Nephron (organoid): ENCODE results near the gene OBP2A.

Experiments used
- H3K27ac Mint-ChIP-seq, 3 experiments: 2 replicates each; pipeline ENCODE4 v1.8.0; 2020; ENCODE audit warnings: mixed read lengths in 3 of 3, mild to moderate bottlenecking in 2 of 3, moderate library complexity in 1 of 3
- H3K27me3 Mint-ChIP-seq: 2 replicates; pipeline ENCODE4 v1.8.0; 2021; ENCODE audit warnings: low read depth, mild to moderate bottlenecking, moderate library complexity, mixed read lengths
- H3K36me3 Mint-ChIP-seq: 2 replicates; pipeline ENCODE4 v1.8.0; 2020; ENCODE audit warnings: low read depth, mixed read lengths
- H3K4me1 Mint-ChIP-seq: 2 replicates; pipeline ENCODE4 v1.8.0; 2020; ENCODE audit warnings: mixed read lengths
- H3K4me3 Mint-ChIP-seq, 3 experiments: 2 replicates each; pipeline ENCODE4 v1.8.0; 2020; ENCODE audit warnings: mild to moderate bottlenecking in 3 of 3, mixed read lengths in 3 of 3, moderate library complexity in 2 of 3
- H3K9me3 Mint-ChIP-seq: 2 replicates; pipeline ENCODE4 v1.8.0; 2020; ENCODE audit warnings: mixed read lengths
- TF ChIP-seq, protein P1 (sequence below), 3 experiments: fragments of 200-600 bp; sonication (generic); IDR thresholded peaks; one replicate each; pipeline ENCODE4 v1.5.0; 2021; ENCODE audit warnings: antibody characterized with exemption in 3 of 3; ENCODE audit not compliant: unreplicated experiment in 3 of 3

OBP2A gene

DNA sequence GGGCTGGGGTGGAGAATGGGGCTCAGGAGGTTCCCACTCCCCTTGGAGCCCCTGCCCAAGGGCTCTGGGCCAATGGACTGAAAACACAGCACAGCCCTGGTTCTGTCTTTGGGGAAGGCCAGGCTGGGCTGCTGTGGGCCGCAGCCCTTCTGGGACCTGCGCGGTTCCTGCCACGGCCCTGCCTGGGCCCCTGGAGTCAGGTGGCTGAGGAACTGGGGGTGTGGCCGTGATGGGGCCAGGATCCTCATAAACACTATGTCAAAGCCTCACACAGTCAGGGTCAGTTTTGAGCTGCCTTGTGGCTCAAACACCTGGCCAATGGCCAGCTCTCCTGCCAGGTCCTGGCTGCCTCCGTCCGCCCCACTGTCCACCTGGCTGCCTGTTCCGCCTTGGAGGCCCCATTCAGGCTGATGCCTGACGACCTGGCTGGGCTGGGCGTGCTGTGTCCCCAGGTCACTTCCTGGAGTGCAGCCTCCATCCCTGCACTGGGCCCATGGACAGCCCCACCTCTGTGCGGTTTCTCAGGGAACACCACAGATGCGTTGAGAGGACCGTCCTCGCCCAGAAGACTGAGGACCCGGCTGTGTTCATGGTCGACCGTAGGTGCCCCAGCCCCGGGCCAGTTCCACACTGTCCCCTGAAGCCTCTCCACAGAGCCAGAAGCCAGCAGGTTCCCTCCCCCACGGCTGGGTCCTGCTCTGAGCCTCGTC lies 43.1 kb downstream of the OBP2A start:
- no peak overlapping the region for H3K27ac Mint-ChIP-seq

DNA sequence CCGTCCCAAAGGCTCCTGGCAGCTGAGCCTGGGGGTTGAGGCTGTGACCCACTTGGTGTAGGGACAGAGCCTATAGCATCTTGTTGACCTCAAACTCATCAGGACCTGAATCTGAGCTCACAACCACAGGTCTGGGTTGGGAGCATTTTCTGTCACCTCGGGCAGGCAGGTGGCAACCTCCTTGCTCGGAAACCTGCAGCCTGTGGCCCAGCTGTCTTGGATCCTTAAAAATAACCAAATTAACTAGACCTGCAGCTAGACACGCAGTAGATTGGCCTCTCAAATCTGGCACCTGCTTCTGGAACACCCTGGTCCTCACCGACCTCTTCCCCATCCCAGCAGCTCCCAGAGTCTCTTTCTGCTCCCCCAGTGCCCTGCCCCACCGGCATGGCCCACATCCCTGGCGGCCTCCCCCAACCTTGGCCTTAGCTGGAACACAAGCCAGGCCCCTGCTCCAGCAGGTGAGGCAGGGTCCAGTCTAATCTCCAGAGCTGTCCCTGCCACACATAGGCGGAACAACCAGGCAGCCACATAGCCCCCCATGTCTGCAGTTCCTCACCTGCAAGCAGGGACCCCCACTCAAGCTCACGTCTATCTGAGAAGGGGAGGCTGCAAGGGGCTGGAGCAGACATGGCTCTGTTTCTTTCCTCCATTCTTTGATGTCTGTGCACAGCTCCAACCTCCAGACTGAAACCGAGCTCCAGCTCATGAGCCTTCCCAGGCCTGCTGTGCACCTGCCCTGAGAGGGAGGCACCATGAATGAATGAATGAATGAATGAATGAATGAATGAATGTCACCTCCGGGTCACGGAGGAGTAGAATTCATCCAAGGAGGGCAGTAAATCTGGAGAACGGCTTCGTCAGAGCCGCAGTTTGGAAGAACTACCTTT lies 43.9 kb downstream of the OBP2A start:
- TF ChIP-seq, protein P1, sequence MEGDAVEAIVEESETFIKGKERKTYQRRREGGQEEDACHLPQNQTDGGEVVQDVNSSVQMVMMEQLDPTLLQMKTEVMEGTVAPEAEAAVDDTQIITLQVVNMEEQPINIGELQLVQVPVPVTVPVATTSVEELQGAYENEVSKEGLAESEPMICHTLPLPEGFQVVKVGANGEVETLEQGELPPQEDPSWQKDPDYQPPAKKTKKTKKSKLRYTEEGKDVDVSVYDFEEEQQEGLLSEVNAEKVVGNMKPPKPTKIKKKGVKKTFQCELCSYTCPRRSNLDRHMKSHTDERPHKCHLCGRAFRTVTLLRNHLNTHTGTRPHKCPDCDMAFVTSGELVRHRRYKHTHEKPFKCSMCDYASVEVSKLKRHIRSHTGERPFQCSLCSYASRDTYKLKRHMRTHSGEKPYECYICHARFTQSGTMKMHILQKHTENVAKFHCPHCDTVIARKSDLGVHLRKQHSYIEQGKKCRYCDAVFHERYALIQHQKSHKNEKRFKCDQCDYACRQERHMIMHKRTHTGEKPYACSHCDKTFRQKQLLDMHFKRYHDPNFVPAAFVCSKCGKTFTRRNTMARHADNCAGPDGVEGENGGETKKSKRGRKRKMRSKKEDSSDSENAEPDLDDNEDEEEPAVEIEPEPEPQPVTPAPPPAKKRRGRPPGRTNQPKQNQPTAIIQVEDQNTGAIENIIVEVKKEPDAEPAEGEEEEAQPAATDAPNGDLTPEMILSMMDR (IDR thresholded peaks at IDR 0.05; ENCODE audit: unreplicated experiment in 3 of 3) = no peak
- H3K27me3 Mint-ChIP-seq = peaks cover 10% of the 10 kb centered on the region
- H3K4me3 Mint-ChIP-seq = no peak overlapping the region
- H3K27ac Mint-ChIP-seq = no peak overlapping the region
- H3K4me1 Mint-ChIP-seq = no peaks in the 10 kb centered on the region
- H3K9me3 Mint-ChIP-seq = peaks cover 1% of the 10 kb centered on the region
- H3K36me3 Mint-ChIP-seq = no peaks in the 10 kb centered on the region

More for the DNA sequence above, 43.1 kb downstream of the OBP2A start:
- Mint-ChIP-seq H3K4me3 (no peak overlapping the region), H3K36me3 (no peaks in the 10 kb centered on the region), H3K27me3 (peaks cover 10% of the 10 kb centered on the region), H3K4me1 (no peaks in the 10 kb centered on the region), H3K9me3 (no peaks in the 10 kb centered on the region)
- TF ChIP-seq, protein P1 (IDR thresholded peaks at IDR 0.05; ENCODE audit: unreplicated experiment in 3 of 3) = no peak

DNA sequence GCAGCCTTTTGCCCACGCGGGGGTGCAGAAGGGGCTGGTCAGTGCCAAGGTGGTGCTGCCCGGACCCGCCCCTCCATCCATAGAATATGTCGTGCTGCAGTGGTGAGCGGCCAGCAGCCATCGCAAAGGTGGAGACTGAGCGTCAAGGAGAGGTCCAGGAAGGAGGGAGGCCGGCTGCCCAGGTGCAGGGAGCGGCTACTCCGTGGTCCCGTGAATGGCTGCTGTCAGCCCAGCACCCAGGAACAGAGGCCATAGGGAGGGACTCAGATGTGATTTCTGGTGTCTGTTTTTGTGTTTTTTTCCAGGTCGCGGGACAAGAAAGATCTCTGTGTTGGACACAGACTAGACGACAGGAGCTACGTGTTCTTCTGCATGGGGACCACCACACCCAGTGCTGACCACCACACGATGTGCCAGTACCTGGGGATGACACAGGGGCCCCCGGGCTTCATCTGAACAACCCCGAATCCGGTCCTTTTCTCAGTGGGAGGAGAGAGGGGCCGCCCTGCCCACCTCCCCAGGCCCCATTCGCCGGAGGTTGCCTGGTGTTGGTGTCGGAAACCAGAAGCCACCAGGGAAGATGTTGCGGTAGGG lies 44.7 kb downstream of the OBP2A start:
- TF ChIP-seq, protein P1 (IDR thresholded peaks at IDR 0.05; ENCODE audit: unreplicated experiment in 3 of 3) = no peak
- no peaks in the 10 kb centered on the region for H3K36me3 Mint-ChIP-seq
- no peak overlapping the region for H3K4me3 Mint-ChIP-seq
- H3K9me3 Mint-ChIP-seq = peaks cover 5% of the 10 kb centered on the region
- H3K27ac Mint-ChIP-seq = no peak overlapping the region
- no peaks in the 10 kb centered on the region for H3K4me1 Mint-ChIP-seq
- H3K27me3 Mint-ChIP-seq = peaks cover 10% of the 10 kb centered on the region

DNA sequence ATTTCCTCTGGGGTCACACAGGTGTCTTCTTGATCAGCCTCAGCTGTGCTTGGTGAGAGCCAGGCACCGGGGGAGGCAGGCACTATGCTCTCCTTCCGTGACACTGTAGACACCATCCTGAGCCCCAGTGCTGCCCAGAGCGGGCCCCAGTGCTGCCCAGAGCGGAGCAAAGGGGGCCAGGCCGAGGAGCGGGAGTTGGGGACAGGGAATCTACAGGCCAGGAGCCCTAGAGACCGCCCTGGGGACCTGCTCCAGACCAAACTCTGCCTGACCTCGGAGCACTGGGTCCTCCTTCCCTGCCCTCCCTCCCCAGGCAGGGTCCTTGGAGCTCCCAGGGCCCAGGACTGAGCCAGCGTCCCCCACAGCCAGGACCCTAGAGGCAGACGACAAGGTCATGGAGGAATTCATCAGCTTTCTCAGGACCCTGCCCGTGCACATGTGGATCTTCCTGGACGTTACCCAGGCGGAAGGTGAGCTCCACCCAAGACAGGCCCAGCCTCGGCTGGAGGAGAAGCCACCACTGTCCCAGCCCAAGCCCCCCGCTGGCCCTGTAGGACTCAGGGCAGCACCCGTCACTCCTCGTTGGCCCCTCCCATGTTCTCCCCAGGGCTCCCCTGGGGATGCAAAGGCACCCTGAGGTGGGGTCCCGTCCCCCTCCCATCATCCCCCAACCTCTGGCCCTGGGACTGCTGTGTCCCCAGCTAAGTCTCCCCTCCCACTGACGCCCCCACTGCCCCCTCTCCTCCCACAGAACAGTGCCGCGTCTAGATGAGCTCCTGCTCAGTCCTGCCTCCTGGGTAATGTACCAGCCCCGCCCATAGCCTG lies 45.8 kb downstream of the OBP2A start:
- H3K36me3 Mint-ChIP-seq = no peaks in the 10 kb centered on the region
- H3K4me3 Mint-ChIP-seq = no peak overlapping the region
- peaks cover 13% of the 10 kb centered on the region for H3K27me3 Mint-ChIP-seq
- no peaks in the 10 kb centered on the region for H3K4me1 Mint-ChIP-seq
- no peak overlapping the region for H3K27ac Mint-ChIP-seq
- H3K9me3 Mint-ChIP-seq = peaks cover 15% of the 10 kb centered on the region
- TF ChIP-seq, protein P1 (IDR thresholded peaks at IDR 0.05; ENCODE audit: unreplicated experiment in 3 of 3) = no peak

DNA sequence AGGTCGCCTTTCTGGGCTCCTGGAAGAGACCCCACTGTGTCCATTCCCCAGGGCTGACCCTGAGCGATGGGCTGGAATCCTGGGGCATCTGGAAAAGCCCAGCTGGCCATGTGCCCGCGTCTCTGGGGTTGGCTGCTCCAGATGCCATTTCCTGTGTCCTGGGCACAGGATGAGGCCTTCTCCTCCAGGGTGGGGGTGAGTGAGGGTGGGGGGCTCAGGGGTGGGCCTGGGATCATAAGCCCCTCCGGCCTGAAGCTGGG lies 46.3 kb downstream of the OBP2A start:
- Mint-ChIP-seq H3K36me3 (no peaks in the 10 kb centered on the region), H3K4me1 (no peaks in the 10 kb centered on the region), H3K27ac (no peak overlapping the region), H3K9me3 (peaks cover 18% of the 10 kb centered on the region), H3K27me3 (peaks cover 15% of the 10 kb centered on the region), H3K4me3 (no peak overlapping the region)
- TF ChIP-seq, protein P1 (IDR thresholded peaks at IDR 0.05; ENCODE audit: unreplicated experiment in 3 of 3) = no peak
